ENCODE data around the gene IP6K2. TPM values are rescaled to one million over a fixed set of nuclear protein-coding genes. Genes with fewer than 3 reads are reported as not detected.

IP6K2 gene
- total RNA-seq, 1 donor from 2014 or later: 94.1 TPM

- no peak for DNase-seq
- intact Hi-C loops (cut with micrococcal nuclease): no loop called here
- no peaks in the 10 kb centered on the region for H3K9me3 Mint-ChIP-seq
- CTCF ChIA-PET: no interaction called here
- POLR2A ChIA-PET: no interaction called here
- no peaks in the 10 kb centered on the region for H3K27me3 Mint-ChIP-seq
- TF ChIP-seq CTCF (IDR thresholded peaks at IDR 0.05): no peak
- H3K27ac Mint-ChIP-seq: no peak overlapping the region
- H3K36me3 Mint-ChIP-seq (ENCODE audit: low read depth): peaks cover 42% of the 10 kb centered on the region
- no peaks in the 10 kb centered on the region for H3K4me1 Mint-ChIP-seq
- H3K4me3 Mint-ChIP-seq: no peak overlapping the region
- no peak for ATAC-seq (ENCODE audit: low read depth)
Measured at GRCh38 chr3:48759071-48759470, 42.0 kb upstream of the IP6K2 start.

GRCh38 chr3:48756640-48757039 is 39.6 kb upstream of the IP6K2 start:
- Mint-ChIP-seq H3K9me3 (no peaks in the 10 kb centered on the region), H3K36me3 (ENCODE audit: low read depth) (peaks cover 47% of the 10 kb centered on the region), H3K27me3 (no peaks in the 10 kb centered on the region), H3K4me3 (no peak overlapping the region), H3K4me1 (no peaks in the 10 kb centered on the region), H3K27ac (no peak overlapping the region)
- CTCF ChIA-PET: interaction anchor here (0.9 kb wide), 1 partner anchor 17 kb away, joined by 3 read pairs; no protein-coding TSS in a partner anchor
- ATAC-seq (ENCODE audit: low read depth) (no peak), DNase-seq (no peak)
- TF ChIP-seq CTCF (IDR thresholded peaks at IDR 0.05): no peak
- intact Hi-C loops (cut with micrococcal nuclease): no loop called here
- POLR2A ChIA-PET: no interaction called here

GRCh38 chr3:48750856-48751255 is 33.8 kb upstream of the IP6K2 start:
- H3K27ac Mint-ChIP-seq: no peak overlapping the region
- DNase-seq: no peak
- TF ChIP-seq CTCF (IDR thresholded peaks at IDR 0.05): no peak
- CTCF ChIA-PET: interaction anchor here (0.6 kb wide), 1 partner anchor 128 kb away, joined by 3 read pairs; no protein-coding TSS in a partner anchor
- no peaks in the 10 kb centered on the region for H3K4me1 Mint-ChIP-seq
- ATAC-seq (ENCODE audit: low read depth): no peak
- H3K27me3 Mint-ChIP-seq: no peaks in the 10 kb centered on the region
- POLR2A ChIA-PET: no interaction called here
- intact Hi-C loops (cut with micrococcal nuclease): no loop called here
- peaks cover 51% of the 10 kb centered on the region for H3K36me3 Mint-ChIP-seq (ENCODE audit: low read depth)
- H3K9me3 Mint-ChIP-seq: no peaks in the 10 kb centered on the region
- no peak overlapping the region for H3K4me3 Mint-ChIP-seq

- Mint-ChIP-seq H3K27ac (no peak overlapping the region), H3K4me3 (no peak overlapping the region), H3K9me3 (no peaks in the 10 kb centered on the region), H3K4me1 (no peaks in the 10 kb centered on the region), H3K36me3 (ENCODE audit: low read depth) (peaks cover 54% of the 10 kb centered on the region), H3K27me3 (no peaks in the 10 kb centered on the region)
- no peak for ATAC-seq (ENCODE audit: low read depth)
- TF ChIP-seq CTCF (IDR thresholded peaks at IDR 0.05): no peak
- no peak for DNase-seq
- CTCF ChIA-PET: interaction anchor here (0.9 kb wide), 1 partner anchor 9 kb away, joined by 4 read pairs; no protein-coding TSS in a partner anchor
- intact Hi-C loops (cut with micrococcal nuclease): no loop called here
- POLR2A ChIA-PET: no interaction called here
Measured at GRCh38 chr3:48748754-48749153, 31.7 kb upstream of the IP6K2 start.

- intact Hi-C loops (cut with micrococcal nuclease): no loop called here
- no peak for TF ChIP-seq CTCF (IDR thresholded peaks at IDR 0.05)
- DNase-seq (no peak), ATAC-seq (ENCODE audit: low read depth) (no peak)
- H3K9me3 Mint-ChIP-seq: no peaks in the 10 kb centered on the region
- ChIA-PET CTCF (interaction anchor here (0.6 kb wide), 1 partner anchor 206 kb away, joined by 3 read pairs; no protein-coding TSS in a partner anchor), POLR2A (interaction anchor here (0.7 kb wide), 2 partner anchors 77 to 325 kb away, joined by 6 to 7 read pairs; no protein-coding TSS in a partner anchor)
- H3K36me3 Mint-ChIP-seq (ENCODE audit: low read depth): peaks cover 50% of the 10 kb centered on the region
- H3K27ac Mint-ChIP-seq: no peak overlapping the region
- H3K4me3 Mint-ChIP-seq: no peak overlapping the region
- H3K4me1 Mint-ChIP-seq: no peaks in the 10 kb centered on the region
- H3K27me3 Mint-ChIP-seq: no peaks in the 10 kb centered on the region
Measured at GRCh38 chr3:48747706-48748105, 30.7 kb upstream of the IP6K2 start.

All from activated B cell treated with CpG ODN at 0.5 μM for 24 hours (primary cell).